Right forelimb (tissue), 1 donor: ENCODE data around the gene LGALS9C.
"Not testable (repeated sequence)": the region's sequence is repeated elsewhere in the genome, so short reads cannot be mapped to it uniquely, and the experiment has no call there.

Source experiments
- DNase-seq: peaks from one replicate; pipeline ENCODE4 v3.0.0-alpha.2; 2018

LGALS9C gene

DNA sequence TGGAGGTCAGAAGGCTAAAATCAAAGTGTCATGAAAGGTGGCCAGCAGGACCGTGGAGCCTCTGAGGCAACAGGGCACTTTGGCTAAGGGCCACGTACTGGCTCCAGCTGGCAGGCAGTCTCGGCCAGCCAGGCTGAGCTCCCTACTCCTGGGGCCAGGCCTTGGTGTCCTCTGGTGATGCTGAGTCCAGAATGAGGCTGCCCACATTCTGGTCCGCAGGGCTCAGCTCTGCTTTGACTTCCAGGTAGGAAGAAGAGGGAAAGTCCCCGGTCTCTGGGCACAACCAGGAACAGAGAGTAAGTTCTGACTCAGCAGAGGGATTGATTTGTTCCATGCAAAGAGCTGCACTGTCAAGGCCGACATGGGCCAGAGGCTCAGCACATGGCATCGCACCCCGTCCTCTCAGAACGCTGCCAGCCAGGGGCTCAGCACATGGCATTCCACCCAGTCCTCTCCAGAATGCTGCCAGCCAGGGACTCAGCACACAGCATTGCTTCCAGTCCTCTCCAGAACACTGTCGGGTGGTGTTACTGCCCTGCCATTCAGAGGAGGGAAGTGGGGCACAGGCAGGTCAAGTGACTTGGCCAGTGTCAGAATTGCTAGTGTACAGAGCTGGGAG, 2.5 kb downstream of the LGALS9C start:
- DNase-seq, result not testable (repeated sequence)

DNA sequence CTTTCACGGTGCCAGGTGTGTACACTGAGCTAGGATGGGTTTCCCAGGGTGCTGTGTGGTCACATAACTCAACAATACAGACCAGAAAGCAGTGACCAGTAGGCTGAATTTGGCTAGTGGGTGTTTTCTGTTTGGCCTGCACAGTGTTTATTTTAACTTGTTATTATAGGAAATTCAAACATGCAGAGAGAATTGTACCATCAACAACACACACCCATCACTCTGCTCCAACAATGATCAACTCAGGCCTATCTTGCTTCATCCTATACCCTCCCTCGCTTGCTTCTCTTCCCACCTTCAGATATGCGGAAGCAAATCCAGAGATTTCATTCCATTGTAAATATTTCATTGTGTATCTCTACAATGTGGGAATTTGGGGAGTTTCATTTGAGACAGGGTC, 5.2 kb downstream of the LGALS9C start:
- not testable (repeated sequence) for DNase-seq

DNA sequence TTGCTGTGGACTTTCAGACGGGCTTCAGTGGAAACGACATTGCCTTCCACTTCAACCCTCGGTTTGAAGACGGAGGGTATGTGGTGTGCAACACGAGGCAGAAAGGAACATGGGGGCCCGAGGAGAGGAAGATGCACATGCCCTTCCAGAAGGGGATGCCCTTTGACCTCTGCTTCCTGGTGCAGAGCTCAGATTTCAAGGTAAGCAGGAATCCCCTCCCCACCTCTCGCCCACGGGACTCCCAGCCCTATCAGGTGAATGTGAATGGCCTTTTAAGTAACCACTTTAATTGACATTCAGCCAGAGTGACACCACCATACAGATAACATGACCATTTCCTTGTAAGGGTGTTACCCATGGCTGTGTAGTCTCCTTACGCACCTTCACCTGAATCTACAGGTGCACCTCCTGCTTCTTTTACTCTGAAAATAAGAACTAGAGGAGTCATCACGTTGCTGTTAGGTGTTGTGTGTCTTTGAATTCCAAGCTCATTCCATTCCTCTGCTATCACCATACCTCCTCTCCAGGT, 9.4 kb downstream of the LGALS9C start:
- DNase-seq, result not testable (repeated sequence)

DNA sequence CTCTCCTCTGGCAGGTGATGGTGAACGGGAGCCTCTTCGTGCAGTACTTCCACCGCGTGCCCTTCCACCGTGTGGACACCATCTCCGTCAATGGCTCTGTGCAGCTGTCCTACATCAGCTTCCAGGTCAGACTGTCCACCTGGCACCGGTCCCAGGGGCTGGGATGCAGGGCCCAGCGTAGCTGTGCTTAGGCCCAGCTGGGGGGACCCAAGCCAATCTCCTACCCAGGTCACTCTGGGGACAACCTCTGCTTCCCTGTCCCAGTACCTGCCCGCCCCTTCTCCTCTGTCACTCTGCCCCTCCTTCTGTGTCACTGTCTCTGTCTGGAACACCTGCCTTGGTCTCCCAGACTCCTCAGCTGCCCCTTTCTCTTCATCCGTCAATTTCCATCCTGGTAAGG, 11.0 kb downstream of the LGALS9C start:
- DNase-seq, result not testable (repeated sequence)

DNA sequence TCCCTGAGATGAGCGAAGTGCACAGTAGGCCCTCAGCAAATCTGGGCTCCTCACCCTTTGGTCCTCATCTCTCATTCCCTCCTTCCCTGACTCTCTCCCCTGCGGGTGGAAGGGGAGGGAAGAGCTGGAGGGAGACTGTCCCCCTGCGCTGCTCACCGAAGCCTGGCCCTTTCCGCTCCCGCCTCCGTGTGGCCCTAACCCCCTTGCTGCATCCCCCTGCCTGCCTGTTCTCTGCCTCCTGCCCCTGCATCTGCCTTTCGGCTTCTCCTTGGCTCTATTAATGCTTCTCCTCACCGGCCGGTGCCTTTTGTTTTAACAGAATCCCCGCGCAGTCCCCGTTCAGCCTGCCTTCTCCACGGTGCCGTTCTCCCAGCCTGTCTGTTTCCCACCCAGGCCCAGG, 12.0 kb downstream of the LGALS9C start:
- not testable (repeated sequence) for DNase-seq

DNA sequence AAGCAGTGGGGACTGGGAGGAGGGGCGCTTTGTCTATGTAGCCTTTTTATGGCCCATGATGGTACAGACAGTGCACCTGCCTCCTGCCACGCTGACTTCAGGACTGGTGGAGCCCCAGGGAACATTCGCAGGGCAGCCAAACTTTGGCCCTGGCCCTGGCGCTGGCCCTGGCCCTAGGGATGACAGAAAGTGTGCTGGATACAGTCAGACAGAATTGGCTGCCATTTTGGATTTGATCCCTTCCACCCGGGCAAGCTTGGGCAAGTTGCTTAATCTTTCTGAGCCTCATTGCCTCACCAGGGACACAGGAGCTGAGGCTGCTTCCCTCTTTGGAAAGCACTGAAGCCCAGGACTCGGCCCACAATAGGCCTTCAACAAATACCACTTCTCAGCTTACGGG, 13.4 kb downstream of the LGALS9C start:
- not testable (repeated sequence) for DNase-seq

DNA sequence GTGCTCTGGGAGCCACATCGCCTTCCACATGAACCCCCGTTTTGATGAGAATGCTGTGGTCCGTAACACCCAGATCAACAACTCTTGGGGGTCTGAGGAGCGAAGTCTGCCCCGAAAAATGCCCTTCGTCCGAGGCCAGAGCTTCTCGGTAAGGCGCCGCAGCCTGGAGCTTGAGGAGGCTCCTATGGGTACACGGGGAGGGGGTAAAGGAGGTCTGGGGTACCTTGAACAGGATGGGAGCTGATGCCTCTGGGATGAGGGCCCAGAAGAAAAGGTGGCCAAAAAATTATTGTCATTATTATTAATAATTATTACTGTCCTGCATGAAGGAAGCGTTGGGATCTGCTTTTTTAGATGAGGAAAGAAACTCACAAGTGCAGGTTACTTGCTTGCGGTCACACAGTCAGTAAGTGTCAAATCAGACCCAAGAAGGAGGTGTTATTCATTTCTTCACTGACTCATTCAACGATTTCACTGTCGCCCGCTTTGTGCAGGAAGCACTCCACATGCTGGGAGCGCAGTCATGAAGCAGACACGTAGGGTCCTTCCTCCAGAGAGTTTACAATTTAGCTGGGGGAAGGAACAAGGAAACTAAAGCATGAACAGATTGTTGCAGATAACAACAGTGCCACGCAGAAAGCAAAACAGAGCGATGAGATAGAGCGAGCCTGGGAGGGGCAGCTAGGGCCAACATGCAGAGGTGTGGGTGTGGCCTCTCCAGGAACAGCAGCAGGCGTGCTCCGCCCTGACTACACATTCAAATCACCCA, 16.3 kb downstream of the LGALS9C start:
- not testable (repeated sequence) for DNase-seq

DNA sequence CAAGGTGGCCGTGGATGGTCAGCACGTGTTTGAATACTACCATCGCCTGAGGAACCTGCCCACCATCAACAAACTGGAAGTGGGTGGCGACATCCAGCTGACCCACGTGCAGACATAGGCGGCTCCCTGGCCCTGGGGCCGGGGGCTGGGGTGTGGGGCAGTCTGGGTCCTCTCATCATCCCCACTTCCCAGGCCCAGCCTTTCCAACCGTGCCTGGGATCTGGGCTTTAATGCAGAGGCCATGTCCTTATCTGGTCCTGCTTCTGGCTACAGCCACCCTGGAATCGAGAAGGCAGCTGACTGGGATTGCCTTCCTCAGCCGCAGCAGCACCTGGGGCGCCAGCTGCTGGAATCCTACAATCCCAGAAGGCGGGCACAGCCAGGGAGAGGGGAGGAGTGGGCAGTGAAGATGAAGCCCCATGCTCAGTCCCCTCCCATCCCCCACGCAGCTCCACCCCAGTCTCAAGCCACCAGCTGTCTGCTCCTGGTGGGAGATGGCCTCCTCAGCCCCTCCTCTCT, 17.7 kb downstream of the LGALS9C start:
- DNase-seq, result not testable (repeated sequence)

DNA sequence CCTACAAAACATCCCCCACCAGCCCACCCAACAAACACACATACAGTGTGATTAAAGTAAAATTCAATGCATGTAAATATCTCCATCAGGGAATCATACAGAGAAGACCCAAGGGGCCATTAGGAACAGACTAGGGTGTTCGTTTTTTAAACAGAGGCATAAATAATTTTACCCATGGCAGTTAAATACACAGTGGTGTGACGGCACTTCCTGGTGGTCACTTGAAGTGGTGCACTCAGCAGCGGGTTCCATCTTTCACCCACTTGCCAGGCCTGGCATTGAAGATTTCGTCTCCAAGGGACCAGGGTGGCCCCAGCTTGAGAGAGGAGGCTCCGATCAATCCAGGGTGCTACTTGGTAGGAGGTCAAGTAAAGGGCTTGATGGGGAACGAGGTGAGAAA, 20.5 kb downstream of the LGALS9C start:
- not testable (repeated sequence) for DNase-seq

DNA sequence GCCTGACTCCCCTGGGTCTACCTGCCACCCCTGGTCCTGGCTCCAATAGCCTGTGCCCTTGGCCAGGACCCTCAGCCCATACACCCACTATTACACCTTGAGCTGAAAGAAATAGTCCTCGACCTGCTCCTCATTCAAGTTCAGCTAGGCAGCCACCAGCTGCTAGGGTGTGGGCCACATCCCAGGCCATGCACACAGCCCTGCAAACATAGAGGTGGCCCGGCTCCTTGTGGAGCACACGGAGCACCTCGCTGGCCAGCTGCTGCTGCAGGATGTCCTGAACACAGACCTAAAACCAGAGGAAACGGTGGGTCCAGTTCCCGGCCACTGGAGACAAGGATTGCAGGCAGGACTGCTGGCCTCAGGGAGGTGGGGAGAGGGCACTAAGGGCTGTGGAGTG, 22.5 kb downstream of the LGALS9C start:
- DNase-seq, result not testable (repeated sequence)

DNA sequence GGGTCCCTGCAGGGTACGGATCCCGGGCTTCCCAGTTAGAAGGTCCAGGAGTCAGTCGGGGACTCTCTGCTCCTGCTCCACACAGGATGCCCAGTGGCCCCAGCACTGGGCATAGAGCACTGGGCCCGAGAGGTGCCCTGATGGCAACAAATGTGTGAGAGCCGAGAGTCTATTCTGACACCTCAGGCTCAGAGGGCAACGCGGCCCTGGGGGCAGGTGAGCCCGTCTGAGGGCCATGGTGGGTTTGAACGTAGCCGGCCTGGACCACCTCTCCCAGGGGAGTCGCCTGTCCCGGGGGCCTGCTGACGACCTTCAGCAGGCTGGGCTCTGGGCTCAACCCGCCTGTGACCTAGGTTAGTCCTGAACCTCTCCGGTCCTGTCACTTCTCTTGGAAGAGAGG, 23.2 kb downstream of the LGALS9C start:
- DNase-seq, result not testable (repeated sequence)

DNA sequence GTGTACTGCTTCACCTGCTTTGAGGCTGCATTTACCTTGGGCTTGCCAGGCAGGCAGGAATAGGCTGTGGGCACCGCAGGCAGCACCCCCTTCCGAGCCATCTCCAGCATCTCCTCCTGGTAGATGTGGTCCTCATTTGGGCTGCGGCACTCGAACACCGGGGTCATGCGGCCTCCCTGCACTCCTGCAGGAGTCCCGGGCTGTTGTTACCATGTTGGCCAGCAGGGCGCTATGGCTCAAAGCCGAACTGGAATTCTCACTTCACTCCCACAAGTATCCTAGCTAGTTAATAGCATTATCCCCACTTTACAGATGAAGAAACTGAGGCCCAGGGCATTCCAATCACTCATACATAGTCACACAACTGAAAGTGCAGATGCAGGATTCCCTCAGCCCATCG, 23.7 kb downstream of the LGALS9C start:
- DNase-seq, result not testable (repeated sequence)

DNA sequence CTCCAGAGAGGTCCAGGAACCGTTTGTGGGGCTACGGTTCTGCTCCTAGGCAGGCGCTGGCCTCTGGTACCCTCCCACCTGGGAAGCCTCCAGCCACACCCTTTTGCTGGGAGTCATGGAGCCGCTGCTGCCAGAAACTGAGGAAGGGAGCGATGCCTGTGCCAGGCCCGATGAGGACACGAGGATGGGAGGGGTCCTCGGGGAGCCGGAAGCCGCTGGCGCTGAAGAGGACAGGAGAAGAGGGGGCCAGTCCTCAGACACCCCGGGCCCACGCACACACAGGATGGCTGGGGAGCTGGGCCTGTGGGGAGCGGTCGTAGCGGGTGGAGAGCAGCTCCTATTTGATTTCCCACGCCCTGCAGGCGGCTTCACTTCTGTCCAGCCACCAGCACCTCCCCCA, 24.2 kb downstream of the LGALS9C start:
- DNase-seq, result not testable (repeated sequence)

DNA sequence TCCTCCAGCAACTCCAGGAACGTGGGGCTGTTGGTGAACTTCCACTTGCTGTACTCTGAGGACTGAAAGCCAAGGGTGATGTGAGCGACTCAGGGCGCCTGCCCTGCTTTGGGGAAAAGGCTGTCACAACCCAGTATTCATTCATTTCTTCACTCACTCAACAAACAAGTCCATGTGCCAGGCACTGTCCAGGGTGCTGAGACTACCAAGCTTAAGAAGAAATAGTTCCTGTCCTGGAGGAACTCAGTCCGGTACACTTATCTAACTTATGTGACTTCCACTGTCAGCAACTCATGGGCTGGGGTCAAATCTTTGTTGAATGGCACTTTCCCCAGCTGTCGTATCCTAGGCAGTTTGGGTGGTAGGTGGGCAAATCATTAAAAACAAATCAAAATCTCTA, 26.6 kb downstream of the LGALS9C start:
- DNase-seq, result not testable (repeated sequence)

DNA sequence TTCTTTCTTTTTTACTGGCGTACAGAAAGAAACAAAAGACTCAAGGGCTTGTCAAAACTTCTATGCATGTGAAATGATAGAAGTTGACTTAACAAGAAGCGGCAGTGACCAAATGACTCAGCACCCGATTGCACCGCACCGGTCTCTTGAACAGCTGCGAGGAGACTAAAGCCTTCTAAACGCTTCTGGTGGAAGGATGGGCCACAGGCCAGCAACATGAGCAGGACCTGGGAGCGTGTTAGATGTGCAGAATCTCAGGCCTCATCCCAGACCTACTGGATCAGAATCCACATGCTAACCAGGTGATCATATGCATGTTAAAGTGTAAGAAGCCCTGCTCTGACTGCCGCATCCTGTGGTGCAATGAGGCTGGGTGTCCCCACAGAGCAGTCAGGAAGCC, 31.1 kb downstream of the LGALS9C start:
- not testable (repeated sequence) for DNase-seq

DNA sequence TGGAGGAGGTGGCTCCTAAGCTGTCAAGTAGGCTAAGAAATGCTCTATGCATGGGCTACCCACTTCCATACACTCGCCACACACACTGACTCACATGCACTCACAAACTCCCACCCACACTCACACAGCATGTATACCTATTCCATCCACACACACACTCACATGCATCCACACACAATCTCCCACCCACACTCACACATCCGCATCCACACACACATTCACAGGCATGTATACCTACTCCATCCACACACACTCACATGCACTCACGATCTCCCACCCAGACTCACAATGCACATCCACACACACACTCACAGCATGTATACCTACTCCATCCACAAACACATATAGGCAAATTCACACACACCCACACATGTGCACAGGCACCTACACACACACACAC, 32.1 kb downstream of the LGALS9C start:
- not testable (repeated sequence) for DNase-seq

DNA sequence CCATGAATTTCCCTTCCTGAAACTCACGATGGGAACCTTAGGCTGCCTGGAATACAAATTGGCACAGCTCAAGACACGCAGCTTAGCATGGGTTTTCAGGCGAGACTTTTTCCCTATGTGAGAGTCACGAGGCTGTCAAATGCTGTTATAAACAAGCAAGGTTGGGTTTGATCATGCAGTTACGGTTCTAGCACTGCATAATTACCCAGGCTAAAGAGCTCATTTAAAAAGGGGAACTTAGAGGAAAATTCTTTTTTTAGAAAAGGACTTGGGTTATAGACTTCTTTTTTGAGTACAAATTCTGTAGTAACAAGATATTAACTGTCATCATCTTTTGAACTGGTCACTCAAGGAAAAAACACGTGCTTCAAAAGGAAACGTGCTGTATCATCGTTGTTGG, 44.5 kb downstream of the LGALS9C start:
- DNase-seq, result not testable (repeated sequence)

DNA sequence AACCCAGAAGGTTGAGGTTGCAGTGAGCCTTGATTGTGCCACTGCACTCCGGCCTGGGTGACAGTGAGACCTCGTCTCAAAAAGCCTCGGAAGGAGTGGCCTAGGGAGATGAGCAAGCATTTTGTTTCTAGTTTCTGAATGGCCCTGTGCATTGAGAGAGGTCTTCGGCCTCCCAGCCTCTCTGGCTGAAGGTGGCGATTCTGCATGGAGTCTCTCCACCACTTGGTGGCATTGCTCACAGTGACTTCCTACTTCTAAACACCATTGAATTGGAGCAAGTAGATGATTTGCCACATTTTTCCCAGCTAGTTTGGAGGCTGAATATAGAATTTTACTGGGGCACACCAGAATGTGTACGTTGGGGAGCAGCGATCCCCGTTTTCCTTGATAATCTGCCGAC, 48.4 kb downstream of the LGALS9C start:
- DNase-seq, result not testable (repeated sequence)

DNA sequence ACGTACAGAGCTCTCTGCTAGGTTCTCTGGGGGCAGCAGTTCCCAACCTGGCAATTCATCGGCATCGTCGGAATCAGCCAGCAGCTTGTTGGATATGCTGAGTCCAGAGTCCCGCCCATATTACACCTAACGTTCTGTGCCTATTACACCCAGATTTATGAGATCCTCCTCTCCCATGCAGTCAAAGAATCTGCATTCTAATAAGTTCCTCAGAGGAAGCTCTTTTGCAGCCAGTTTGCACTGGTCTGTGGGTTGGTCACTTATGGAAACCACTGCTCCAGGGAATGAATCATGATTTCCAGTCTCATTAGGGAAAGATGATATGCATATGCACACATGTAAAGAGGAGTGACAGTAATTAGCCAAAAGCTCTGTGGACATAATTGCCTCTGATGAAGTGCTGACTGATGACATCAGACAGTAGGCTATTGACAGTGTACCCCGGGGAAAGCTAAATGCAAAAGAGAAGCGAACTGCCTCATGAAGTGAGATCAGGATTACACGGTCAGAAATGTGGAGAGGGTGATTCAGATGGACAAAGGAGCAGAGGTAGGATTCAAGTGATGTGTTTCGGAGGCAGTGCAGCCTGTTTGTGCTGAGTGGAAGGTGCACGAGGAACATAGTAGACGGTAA, 49.7 kb downstream of the LGALS9C start:
- DNase-seq, result not testable (repeated sequence)

DNA sequence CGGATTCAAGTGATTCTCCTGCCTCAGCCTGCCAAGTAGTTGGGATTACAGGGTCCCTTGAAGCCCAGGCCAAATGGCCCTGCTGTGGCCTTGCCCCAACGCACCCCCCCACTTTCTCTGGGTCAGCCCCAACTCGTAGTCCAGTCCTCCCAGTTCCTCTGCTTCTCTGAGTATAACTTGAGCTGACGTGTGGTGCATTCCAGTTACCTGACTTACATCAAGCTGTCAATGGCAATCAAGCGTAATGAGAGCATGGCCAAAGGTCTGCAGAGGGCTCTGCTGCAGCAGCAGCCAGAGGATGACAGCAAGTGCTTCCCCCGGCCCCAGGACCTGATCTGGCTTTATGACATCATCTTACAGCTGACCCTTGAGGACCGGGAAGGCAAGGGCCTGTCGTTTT, 50.8 kb downstream of the LGALS9C start:
- DNase-seq, result not testable (repeated sequence)

DNA sequence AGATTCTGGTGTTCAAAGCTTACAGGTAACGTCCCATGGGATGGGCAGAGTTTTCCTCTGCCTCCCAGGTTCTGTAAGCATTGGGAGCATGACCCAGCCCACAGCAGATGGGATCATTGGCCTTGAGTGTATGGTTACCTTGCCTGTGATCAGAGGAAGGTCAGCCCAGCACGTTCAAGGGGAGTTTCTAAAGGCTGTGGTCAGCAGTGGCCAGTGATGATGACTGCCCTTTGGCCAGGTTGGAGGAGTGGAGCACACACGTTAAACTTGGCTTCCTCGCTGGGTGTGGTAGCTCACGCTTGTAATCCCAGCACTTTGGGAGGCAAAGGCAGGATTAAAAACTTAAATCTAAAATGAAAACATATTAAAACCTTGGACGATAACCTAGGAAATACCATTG, 51.8 kb downstream of the LGALS9C start:
- not testable (repeated sequence) for DNase-seq

DNA sequence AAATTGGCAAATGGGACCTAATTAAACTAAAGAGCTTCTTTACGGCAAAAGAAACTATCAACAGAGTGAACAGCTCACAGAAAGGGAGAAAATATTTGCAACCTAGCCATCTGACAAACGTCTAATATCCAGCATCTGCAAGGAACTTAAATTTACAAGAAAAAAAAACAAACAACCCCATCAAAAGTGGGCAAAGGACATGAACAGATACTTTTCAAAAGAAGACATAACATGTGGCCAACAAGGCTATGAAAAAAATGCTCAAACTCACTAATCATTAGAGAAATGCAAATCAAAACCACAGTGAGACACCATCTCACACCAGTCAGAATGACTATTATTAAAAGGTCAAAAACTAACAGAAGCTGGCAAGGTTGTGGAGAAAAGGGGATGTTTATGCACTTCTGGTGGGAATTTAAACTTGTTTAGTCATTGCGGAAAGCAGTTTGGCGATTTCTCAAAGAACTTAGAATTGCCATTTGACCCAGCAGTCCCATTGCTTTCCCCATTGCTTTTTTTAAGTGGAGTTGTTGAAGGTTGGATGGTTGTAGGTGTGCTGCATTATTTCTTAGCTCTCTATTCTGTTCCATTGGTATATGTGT, 52.4 kb downstream of the LGALS9C start:
- not testable (repeated sequence) for DNase-seq

DNA sequence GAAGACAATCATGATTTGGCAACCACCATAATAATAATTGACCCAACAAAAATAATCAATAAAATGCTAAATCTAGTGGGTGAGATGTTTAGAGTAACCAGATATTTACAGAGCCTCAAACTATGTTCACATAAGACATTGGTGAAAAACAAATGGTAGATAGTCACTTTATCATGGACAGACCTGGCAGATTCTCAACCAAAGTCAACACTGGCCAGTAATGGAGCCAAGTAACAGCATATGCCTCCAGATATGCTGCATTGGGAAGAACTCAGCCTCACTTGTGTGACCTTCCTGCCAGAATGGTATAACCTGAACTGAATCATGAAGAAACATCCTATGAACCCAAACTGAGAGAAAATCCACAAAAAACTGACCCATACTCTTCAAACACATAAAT, 53.8 kb downstream of the LGALS9C start:
- DNase-seq, result not testable (repeated sequence)
